CD4-positive, alpha-beta T cell treated with Interleukin-4 for 4 hours (primary cell): ENCODE measurements around the gene MEGF6.

ENCODE experiments used
- DNase-seq: peaks from one replicate; pipeline ENCODE4 v3.0.0-alpha.2; 2020

Gene MEGF6, protein sequence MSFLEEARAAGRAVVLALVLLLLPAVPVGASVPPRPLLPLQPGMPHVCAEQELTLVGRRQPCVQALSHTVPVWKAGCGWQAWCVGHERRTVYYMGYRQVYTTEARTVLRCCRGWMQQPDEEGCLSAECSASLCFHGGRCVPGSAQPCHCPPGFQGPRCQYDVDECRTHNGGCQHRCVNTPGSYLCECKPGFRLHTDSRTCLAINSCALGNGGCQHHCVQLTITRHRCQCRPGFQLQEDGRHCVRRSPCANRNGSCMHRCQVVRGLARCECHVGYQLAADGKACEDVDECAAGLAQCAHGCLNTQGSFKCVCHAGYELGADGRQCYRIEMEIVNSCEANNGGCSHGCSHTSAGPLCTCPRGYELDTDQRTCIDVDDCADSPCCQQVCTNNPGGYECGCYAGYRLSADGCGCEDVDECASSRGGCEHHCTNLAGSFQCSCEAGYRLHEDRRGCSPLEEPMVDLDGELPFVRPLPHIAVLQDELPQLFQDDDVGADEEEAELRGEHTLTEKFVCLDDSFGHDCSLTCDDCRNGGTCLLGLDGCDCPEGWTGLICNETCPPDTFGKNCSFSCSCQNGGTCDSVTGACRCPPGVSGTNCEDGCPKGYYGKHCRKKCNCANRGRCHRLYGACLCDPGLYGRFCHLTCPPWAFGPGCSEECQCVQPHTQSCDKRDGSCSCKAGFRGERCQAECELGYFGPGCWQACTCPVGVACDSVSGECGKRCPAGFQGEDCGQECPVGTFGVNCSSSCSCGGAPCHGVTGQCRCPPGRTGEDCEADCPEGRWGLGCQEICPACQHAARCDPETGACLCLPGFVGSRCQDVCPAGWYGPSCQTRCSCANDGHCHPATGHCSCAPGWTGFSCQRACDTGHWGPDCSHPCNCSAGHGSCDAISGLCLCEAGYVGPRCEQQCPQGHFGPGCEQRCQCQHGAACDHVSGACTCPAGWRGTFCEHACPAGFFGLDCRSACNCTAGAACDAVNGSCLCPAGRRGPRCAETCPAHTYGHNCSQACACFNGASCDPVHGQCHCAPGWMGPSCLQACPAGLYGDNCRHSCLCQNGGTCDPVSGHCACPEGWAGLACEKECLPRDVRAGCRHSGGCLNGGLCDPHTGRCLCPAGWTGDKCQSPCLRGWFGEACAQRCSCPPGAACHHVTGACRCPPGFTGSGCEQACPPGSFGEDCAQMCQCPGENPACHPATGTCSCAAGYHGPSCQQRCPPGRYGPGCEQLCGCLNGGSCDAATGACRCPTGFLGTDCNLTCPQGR (N-terminal part only)

DNA sequence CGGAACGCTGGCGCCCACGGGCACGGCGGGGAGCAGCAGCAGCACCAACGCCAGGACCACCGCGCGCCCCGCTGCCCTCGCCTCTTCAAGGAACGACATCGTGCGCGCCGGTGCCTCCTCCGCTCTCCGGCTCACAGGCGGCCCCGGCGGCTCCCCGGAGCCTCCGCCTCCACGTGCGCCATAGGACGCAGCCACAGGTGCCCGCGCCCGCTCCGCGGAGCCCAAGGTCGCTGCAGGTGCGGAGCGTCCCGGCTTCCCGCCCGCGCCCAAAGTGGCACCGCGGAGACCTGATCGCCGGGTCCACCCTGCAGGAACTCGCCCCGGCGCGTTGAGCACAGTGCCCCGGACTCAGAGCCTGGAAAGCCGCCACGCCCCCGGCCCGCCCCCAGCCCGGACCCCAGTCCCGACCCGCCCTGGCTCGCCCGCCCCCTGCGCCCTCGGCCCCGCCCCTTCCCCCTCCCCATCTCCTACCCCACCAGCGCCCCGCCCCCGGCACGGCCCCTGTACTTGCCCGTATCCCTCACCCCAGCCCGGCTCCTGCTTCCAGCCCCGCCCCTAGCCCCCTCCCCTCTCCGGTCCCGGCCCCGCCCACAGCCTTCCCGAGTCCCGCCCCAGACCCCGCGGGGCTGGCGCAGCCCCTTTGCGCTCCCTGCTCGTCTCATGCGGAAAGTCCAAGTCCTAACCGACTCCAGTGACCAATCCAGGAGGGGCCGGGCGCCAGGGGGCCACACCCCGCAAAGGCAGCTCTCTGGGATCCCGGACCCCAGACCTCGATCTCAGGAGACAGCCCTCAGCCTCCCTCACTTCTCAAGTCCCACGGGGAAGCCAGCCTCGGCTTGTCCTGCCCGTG is at the start of gene MEGF6:
TSS of gene MEGF6 (minus strand) at position 339 of the 850 bp plus-strand sequence. CDS start at position 99, 240 bp downstream.
- DNase-seq, result peak; percentile 55

GRCh38 chr1:3660704-3661103 is 49.4 kb upstream of the MEGF6 start:
- no peak for DNase-seq

DNA sequence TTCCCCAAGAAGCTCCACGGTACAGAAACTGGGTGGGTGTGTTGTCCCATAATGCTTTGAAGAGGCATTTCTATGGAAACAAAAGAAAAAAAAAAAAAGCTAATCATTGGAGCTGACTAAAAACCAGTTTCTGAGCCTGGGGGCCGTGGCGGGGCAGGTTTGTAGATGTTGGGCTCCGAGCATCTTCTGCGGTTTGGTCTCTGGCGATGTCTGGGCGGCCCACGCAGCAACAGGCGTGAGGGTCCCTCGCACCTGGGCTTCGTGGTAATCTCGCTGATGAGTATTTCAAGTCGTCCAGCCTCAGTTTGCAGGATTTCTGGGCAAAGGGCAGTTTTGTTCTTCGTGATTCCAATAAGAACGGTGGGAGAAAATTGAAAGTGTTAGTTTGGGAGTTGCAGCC is 47.8 kb upstream of the MEGF6 start:
- DNase-seq, result no peak

DNA sequence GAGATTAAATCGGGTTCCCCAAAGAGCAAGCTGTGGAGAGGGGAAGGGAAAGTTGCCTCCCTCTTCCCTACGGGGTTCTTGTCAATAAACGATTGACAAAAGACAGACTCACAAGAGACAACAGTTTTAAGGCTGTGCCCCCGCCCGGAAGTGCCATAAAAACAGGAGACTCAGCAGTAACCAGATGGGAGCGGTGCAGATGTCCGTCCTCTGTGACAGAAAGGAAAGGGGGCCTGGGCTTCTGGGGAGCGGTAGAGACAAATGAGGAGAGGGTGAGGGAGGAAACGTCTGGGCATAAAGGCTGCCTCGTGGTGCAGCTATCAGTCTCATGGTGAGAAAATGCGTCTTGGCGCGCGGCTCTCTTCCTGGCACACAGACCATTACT is 46.9 kb upstream of the MEGF6 start:
- DNase-seq, result no peak

DNA sequence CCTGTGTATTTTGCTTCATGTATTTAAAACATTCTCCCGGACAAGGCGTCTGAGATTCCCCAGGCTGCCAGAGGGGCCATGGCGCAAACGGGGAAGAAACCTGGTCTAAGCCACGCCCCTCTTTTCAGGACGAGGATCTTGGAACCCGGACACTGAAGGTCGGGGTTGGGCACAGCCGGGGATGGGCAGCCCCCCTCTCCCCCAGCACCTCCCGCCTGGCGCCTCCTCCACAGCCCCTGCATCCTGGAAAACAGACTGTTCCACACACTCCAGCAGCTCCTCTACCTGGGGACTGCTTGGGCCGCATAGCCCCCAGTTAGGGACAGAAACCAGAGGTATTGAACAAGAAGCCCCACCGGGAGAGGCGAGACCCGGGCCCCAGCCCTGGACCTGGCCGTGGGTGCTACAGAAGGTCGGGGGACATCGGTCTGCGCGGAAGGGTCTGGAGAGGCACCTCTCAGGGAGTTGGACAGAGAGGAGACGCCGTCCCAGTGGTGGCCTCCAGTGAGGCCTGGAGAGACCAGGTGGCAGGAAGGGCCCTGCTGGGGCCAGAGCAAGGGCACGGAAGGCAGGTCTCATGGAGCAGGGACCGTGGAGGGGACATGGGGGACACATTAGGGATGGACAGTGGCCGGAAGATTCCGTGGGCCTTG is 46.4 kb upstream of the MEGF6 start:
- no peak for DNase-seq

- DNase-seq, result no peak
Observed at GRCh38 chr1:3657096-3657475, 45.8 kb upstream of the MEGF6 start.

- DNase-seq, result no peak
Observed at GRCh38 chr1:3656450-3657095, 45.3 kb upstream of the MEGF6 start.

GRCh38 chr1:3654549-3655281 is 43.4 kb upstream of the MEGF6 start:
- no peak for DNase-seq

DNA sequence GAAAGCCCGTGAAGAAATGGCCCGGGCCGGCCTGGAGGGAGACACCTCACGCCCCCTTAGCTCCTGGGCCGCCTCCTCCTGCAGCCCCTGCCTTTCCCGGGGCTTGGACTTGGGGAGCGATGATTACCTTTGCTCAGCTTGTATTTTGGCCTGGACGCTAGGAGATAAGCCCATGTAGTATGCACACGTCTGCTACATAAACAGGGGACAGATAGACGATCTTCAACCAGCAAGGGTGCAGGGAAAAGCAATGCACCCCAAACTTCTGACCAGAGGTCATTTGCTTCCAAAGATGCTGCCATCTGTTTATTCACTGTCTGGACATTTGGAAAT is 41.9 kb upstream of the MEGF6 start:
- no peak for DNase-seq

DNA sequence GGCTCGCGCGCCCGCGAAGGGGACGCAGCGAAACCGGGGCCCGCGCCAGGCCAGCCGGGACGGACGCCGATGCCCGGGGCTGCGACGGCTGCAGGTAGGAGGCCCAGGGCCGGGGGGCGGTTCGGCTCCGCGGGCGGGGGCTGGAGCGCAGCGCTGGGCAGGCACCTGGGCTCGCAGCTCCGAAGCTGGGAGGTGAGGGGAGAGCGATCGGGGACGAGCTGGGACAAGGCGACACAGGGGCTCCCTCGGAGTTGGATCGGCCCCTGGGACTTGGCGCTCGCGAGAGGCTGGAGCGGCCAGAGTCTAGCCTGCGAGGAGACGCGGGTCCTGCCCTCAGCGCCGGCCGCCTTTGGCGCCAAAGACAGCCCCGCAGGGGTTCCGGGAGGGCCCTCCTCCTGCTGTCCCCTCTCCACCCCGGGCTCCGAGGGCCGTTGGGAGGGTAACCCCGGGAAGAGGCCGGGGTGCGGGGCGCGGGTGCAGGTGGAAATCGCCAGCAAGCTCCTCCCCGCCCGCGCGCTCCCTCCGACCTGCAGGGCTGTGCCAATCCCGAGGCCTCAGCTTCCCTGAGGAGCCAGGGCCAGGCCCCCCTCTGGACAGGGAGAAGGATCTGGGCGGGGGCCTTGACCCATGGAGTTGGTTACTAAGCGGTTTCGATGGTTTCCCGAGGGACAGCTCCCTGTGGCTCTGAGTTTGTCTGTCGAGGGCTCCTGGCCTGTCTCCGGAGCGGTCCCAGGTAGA is 41.4 kb upstream of the MEGF6 start:
- DNase-seq, result no peak

DNA sequence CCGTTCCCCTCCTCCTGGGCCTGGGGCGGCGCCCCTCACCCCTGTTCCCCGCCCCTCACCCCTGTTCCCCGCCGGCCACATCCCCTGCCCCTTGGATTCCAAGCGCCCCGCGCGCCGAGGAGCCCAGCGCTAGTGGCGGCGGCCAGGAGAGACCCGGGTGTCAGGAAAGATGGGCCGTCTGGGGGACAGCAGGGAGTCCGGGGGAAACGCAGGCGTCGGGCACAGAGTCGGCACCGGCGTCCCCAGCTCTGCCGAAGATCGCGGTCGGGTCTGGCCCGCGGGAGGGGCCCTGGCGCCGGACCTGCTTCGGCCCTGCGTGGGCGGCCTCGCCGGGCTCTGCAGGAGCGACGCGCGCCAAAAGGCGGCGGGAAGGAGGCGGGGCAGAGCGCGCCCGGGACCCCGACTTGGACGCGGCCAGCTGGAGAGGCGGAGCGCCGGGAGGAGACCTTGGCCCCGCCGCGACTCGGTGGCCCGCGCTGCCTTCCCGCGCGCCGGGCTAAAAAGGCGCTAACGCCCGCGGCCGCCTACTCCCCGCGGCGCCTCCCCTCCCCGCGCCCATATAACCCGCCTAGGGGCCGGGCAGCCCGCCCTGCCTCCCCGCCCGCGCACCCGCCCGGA is 40.7 kb upstream of the MEGF6 start, which contains the start of gene TP73:
TSS of gene TP73 (plus strand) at position 587 of the 618 bp plus-strand sequence. CDS start 29,850 bp downstream, outside the sequence.
- no peak for DNase-seq

DNA sequence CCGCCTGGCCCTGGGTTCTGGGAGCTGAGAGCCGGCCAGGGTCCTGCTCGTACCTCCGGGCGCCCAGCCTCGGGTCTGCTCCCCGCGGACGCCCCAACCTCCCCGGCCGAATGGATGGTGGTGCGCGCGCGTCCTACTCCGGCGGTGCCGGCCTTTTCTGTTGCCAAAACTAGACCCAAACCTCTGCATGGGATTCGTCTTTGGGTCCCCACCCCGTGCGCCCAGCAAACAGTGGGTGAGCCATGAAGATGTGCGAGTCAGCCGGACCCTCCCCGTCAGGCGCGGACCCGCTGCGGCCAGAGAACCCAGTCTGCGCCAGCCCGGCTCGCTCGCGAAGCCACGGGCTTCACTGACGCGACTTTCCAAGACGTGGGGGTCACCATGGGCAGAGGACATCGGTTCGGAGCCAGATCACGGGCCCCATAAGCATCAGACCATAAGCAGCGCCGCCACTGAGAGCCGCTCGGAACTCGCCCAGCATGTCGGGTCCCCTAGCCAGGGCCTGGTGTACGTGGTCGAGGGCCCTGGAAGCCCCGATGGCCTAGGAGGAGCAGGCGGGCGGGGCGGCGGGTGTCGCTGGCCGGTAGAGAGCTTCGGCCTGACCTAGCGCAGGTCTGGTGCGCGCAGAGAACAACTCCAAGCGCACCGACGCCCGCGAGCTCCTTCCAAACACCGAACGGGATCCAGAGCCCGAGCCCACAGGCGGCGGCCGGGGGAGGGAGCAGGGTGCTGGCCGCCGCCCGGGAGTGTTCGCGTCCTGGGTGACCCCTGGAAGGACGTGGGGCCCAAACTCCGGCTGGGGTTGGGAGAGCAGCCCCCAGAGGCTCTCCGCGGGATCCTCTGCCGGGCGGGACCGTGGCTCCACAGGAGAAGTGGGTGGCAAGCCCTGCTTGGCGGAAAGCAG is 40.0 kb upstream of the MEGF6 start:
- DNase-seq, result no peak

DNA sequence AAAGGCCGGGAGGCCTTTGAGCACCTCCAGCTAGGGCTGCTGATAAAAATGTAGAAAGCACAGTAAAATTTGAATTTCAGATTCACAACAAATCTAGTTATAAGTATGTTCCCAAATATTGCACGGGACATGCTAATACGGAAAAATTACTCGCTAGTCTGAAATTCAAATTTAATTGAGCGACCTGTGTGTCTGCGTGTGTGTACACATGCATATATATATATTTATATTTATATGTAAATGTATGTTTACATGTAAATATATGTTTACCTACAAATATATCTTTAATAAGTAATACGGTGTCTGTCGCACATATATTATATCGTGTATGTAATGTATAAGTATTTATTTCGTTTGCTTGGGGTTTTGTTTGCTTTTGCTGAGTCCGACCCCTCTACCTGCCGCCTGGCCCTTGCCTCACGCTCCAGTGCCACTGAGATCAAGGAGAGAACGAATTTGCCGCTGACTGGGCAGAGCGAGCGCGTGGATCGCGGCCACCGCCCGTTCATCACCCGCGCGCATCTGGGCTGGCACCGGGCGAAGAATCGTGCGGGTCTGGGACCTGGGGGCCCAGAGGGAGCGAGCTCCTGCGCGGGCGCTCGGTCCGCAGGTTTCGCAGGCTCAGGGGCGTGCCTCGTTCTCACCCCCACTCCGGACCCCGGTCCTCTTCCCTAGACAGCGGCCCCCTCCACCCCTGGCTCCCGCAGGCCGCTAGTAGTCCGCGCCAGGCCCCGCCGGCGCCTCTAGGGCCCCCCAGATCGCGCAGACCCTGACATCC is 39.1 kb upstream of the MEGF6 start:
- no peak for DNase-seq

GRCh38 chr1:3649342-3650247 is 38.3 kb upstream of the MEGF6 start, which contains the start of gene WRAP73:
TSS of gene WRAP73 (minus strand) at chr1:3650103. CDS start at chr1:3649999, 104 bp downstream.
- peak; percentile 90 for DNase-seq

DNA sequence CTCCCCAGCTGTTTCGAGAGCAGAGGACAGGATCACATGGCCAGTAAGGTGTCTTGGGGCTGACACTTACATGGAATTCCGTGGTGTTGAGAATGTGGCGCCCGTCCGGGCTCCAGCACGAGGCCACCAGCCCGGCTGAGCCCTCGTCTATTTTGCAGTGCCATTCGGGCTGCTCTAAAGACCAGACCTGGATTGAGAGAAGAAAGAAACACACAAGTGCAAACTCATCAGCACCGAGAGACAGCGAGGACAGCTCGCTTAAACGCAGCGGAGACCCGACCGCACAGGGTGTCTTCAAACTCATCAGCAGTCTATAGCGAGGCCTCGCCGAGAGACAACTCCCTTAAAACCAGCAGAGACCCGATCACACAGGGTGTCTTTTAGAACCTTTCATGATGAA is 35.3 kb upstream of the MEGF6 start:
- no peak for DNase-seq
